ENCODE measurements around the gene ARL5A. TPM values are rescaled to one million over a fixed set of nuclear protein-coding genes. Genes with fewer than 3 reads are reported as not detected.

ARL5A gene
- total and polyA plus RNA-seq, 9 of the 15 experiments (the other 6 are each of a cell fraction or from before 2014, with no cell fraction given) = 16.3 to 117 (median 88.4) TPM

GRCh38 chr2:151789055-151789834 is 39.0 kb downstream of the ARL5A start (continued):
- peak; percentile 76; the same call in 1 of the 2 replicates for TF ChIP-seq JUND (IDR thresholded peaks at IDR 0.05; ENCODE audit: borderline replicate concordance, low read depth, low read length)
- TF ChIP-seq JUND (tag; IDR thresholded peaks at IDR 0.05; ENCODE audit: borderline replicate concordance, low read depth, low read length) = peak; percentile 57; the same call in 1 of the 3 replicates
- TF ChIP-seq TEAD1 (CRISPR knock-in tag; IDR thresholded peaks at IDR 0.05) = no peak; a peak in 1 of 4 replicates
- TF ChIP-seq EWSR1 (IDR thresholded peaks at IDR 0.05; ENCODE audit: borderline replicate concordance, low read depth, partially characterized antibody) = no peak
- no peak for TF ChIP-seq MEF2A (IDR thresholded peaks at IDR 0.05; ENCODE audit: control insufficient read depth, low read depth, low read length)
- no peak; a peak in 1 of 4 replicates for TF ChIP-seq NONO (IDR thresholded peaks at IDR 0.05; ENCODE audit: low read depth in 2 of 2, low read length in 1 of 2)
- TF ChIP-seq ZNF395 (CRISPR knock-in tag; IDR thresholded peaks at IDR 0.05) = peak; percentile 77
- no peak for TF ChIP-seq ZNF280A (IDR thresholded peaks at IDR 0.05; ENCODE audit: low read depth, partially characterized antibody)
- no peak for TF ChIP-seq PRPF4 (IDR thresholded peaks at IDR 0.05; ENCODE audit: insufficient read depth, low read depth, low read length, poor library complexity, severe bottlenecking)
- no peak for TF ChIP-seq ZNF785 (CRISPR knock-in tag; IDR thresholded peaks at IDR 0.05)
- TF ChIP-seq MLX (CRISPR knock-in tag; conservative IDR thresholded peaks at IDR 0.05) = no peak
- TF ChIP-seq PHF20 (IDR thresholded peaks at IDR 0.05; ENCODE audit: partially characterized antibody) = no peak
- no peak for TF ChIP-seq UBTF (IDR thresholded peaks at IDR 0.05; ENCODE audit: borderline replicate concordance in 1 of 2, low read depth in 2 of 2, low read length in 2 of 2)
- TF ChIP-seq HDAC6 (IDR thresholded peaks at IDR 0.05; ENCODE audit: low read depth, low read length) = no peak
- TF ChIP-seq MBD2 (IDR thresholded peaks at IDR 0.05; ENCODE audit: borderline replicate concordance, low read depth) = peak; percentile 50; the same call in 1 of the 2 replicates
- TF ChIP-seq ILK (tag; IDR thresholded peaks at IDR 0.05; ENCODE audit: borderline replicate concordance, low read depth) = no peak
- no peak for TF ChIP-seq ZNF780A (CRISPR knock-in tag; IDR thresholded peaks at IDR 0.05)
- no peak for TF ChIP-seq ZNF146 (CRISPR knock-in tag; IDR thresholded peaks at IDR 0.05; ENCODE audit: unreplicated experiment)

Data from K562 (cell line).